Measurements from ENCODE around the gene DEAF1.
"Not testable (repeated sequence)": the region's sequence is repeated elsewhere in the genome, so short reads cannot be mapped to it uniquely, and the experiment has no call there.

The DEAF1 gene

GRCh38 chr11:699116-699508 is 4.1 kb upstream of the DEAF1 start:
- ATAC-seq, result no peak

DNA sequence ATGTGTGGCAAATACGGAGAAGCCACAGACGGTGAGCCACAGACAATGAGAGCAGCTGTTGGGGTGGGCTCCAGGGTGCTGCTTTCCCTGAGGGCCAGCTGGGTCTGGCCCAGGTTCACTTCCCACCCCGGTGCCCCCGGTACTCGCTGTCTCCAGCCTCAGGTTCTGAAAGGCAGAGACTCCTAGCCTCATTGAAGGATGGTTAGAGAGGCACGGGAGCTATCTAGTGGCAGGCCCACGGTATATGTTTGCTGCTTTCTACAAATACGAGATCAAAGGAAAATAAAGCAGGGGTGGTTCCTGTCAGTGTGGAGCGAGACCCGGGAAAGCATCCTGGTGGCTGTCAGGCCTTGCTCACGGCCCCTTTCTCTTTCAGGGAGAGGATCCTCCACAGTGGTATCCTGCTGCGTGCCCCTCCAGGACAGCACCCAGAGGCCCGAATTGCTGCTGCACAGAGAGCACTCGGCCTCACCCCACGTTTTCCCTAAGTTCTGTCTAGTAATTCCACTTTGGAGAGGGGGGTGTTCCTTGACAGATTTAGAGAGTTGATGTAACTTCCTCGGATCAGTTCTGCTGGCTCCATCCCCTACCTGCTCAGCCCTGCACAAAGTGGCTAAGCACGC is 3.6 kb upstream of the DEAF1 start:
- no peak for ATAC-seq

DNA sequence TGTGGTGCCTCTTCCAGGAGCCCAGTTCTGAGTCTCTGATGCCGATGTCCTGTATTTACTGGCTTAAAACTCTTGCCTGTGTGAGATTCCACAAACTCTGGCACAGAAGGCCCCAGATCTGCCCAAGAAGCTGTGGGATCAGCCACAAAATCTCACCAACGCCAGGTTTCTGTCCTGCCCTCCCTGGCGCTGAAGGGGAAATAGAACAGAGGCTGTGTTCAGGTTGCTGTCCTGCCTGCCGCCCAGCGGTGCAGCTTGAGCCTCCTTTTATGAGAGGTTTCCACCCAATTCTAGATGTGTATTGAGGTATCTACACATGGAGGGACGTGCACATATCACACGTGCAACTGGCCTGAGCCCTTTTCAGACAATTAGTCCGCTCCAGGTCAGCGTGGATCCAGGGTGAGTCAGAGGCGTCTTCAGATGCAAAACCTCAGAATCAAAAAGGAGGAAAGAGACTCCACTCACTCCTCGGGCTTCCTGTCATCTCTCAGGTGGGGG is 2.8 kb upstream of the DEAF1 start:
- no peak for ATAC-seq

GRCh38 chr11:696955-697491 is 2.0 kb upstream of the DEAF1 start:
- ATAC-seq, result no peak

GRCh38 chr11:695538-696248 is 671 bp upstream of the DEAF1 start, which contains the start of gene TMEM80:
Gene TMEM80 (plus strand): TSS chr11:695816. CDS start chr11:695828, 12 bp downstream.
- ATAC-seq, result peak; percentile 68 to 75

- ATAC-seq, result no peak
These were observed 191 bp upstream of the DEAF1 start for GRCh38 chr11:695288-695537.

GRCh38 chr11:693887-694562 is 997 bp downstream of the DEAF1 start:
- ATAC-seq, result no peak

- ATAC-seq, result no peak
These were observed 1.6 kb downstream of the DEAF1 start for GRCh38 chr11:693415-693831.

GRCh38 chr11:692824-693414 is 2.1 kb downstream of the DEAF1 start:
- no peak for ATAC-seq

DNA sequence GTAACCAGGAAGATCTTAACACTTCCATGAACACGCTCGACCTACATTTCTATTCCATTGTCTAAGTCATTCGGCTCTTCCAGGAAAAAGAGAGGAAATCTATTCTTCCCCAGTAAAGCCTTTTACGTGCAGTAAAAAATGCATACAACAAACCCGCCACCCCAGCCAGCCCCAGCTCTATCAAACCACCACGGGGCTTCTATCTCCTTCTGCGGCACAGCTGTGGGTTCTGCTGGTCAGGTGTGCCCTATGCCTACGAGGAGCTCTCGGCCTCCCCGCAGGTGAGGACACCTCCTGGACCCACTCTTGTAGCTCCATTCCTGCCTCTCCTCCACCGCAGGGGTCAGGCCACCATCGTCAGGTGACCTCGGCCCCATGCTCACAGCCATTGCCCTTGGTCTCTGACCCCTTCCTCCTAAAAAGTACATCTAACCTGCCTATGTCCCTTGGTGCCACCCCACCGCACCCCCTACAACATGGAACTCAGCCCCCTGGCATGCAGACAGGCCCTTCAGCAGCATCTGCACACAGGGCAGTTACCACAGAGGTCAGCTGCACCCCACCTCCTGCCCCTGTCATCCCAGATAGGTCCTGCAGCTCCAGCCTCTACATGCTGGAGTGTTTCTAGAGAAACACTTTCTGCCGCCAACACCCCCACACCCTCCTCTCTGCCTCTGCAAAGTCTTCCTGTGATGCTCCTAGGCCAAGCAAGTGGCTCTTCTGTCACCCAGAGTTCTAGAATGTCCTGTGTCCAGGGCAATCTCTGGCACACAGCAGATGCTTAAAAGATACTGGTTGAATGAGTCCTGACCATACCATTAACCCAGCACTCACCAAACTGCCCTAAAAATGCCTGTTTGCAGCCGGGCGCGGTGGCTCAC is 3.1 kb downstream of the DEAF1 start:
- ATAC-seq, result no peak

GRCh38 chr11:690738-691633 is 4.0 kb downstream of the DEAF1 start:
- ATAC-seq, result no peak

GRCh38 chr11:690244-690643 is 4.8 kb downstream of the DEAF1 start:
- ATAC-seq, result not testable (repeated sequence)

- no peak for ATAC-seq
These were observed 5.4 kb downstream of the DEAF1 start for GRCh38 chr11:689625-690024.

DNA sequence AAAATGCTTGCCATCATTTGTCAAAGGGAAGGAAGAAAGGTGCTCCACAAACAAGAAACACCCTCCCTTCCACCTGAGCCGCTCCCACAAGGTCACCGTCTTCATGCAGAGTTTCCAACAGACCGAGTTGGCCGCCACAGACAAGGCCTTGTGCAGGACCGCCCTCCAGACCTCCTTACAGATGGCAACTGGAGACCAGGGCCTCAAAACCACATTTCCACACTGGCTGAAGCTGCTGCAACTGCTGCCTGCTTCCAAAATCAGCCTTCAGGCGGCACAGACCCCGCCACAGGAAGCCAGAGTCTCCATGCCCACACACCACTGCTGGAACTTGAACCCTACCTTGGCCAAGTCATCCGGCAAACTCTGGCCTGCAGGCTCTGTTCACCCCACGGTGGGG is 6.3 kb downstream of the DEAF1 start:
- no peak for ATAC-seq

GRCh38 chr11:687751-688150 is 7.3 kb downstream of the DEAF1 start:
- no peak for ATAC-seq

DNA sequence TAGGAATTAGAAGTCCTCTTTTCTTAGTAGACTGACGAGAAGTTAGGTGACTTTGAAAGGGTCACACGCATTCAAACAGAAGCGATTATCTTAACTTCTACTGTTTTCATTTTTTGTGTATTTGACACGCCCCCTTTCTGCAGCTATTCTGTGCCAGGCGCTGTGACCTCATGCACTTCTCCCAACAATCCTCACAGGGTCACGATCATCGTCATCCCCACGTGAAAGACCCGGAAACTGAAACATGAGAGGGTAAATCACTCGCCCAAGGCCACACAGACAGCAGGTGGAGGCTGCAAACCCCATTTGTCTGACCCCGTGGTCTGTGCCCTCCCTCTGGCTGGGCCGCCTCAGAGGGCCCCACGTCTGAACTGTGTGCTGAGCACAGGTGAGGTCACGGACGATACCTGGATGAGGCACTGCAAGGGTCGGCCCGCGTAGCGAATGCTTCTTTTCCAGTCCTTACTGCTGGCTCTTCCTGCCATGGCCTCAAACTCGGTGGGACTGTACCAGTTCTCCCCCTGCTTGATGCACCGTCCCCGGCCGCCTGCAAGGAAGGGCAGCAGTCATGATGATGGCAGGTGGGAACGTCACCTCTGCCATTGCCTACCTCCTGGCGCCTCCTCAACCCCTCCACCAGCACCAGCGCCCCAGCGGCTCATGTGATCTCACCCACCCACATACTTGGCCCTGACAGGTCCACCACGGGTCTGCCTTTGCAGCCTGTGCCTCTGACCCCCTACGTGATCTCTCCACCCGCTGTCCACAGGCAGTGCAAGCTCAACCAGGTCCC is 8.4 kb downstream of the DEAF1 start:
- no peak for ATAC-seq

DNA sequence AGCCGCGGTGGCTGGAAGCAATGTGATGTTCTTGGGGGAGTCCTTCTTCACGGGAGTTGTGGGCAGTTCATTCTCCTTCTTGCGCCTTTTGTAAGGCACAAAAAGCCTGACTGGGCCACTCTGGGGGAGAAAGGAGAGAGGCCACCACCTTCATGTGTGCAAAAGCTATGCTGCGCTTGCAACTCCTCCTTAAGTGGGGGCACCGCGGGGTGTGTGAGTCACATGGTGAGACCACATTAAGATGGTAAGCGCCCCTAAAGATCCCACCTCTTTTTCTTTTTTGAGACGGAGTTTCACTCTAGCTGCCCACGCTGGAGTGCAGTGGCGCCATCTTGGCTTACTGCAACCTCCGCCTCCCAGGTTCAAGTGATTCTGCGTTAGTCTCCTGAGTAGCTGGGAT is 14.1 kb downstream of the DEAF1 start:
- ATAC-seq, result no peak

GRCh38 chr11:680476-680875 is 14.5 kb downstream of the DEAF1 start:
- ATAC-seq, result no peak

DNA sequence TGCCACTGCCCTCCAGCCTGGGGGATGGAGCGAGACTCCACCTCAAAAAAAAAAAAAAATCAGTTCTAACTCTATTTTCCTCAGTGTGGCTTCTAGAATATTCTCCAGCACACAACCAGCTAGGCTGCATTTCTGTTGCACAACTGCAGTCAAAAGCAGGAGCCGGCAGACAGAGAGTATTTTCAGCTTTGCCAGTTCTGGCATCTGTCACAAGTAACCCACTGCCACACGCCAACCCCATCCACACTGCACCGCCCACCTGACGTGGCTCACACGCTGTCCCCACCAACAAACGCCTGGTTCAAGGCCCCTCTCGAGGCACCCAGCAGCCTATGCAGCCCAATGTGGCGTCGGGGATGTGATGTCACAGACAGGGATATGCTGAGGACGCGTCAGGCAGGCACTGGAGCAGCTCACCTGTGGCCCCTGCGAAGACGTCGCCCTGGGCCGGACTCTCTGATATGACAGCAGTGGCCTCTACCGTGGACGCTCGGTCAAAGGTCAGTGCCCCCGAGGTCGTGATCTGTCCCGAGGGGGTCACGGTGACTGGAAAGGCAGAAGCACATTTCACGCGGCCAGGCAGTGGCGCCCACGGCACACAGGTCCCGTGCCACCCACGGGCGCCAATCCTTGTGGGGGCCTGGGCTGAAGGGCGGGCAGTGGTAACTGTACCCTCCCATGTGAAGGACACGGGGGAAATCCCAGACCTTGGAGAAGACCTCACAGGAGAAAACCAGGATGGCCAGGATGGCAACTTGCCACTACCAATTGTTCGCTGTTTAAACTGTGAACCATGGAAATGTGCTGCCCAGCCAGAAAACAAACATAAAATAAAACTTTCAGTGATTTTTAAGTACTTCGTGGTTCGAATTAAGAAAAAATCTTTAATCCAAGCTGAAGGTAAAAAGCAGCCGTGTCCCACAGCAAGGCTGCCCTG is 15.5 kb downstream of the DEAF1 start:
- no peak for ATAC-seq

Measured in activated CD4-positive, CD25-positive, alpha-beta regulatory T cell treated with anti-CD3 and anti-CD28 coated beads, Interleukin-2, amount 50 U/mL, for 24 hours (primary cell).